GM19455 (cell line): ENCODE results near the gene ZNF263.
A peak's percentile ranks its signal among the peaks of the same experiment; 100 is the strongest.

ENCODE experiments used
- ATAC-seq: cut with Tn5 transposase; IDR thresholded peaks from one replicate; pipeline ENCODE4 v1.9.1; 2021; ENCODE audit not compliant: unreplicated experiment

ZNF263 gene

DNA sequence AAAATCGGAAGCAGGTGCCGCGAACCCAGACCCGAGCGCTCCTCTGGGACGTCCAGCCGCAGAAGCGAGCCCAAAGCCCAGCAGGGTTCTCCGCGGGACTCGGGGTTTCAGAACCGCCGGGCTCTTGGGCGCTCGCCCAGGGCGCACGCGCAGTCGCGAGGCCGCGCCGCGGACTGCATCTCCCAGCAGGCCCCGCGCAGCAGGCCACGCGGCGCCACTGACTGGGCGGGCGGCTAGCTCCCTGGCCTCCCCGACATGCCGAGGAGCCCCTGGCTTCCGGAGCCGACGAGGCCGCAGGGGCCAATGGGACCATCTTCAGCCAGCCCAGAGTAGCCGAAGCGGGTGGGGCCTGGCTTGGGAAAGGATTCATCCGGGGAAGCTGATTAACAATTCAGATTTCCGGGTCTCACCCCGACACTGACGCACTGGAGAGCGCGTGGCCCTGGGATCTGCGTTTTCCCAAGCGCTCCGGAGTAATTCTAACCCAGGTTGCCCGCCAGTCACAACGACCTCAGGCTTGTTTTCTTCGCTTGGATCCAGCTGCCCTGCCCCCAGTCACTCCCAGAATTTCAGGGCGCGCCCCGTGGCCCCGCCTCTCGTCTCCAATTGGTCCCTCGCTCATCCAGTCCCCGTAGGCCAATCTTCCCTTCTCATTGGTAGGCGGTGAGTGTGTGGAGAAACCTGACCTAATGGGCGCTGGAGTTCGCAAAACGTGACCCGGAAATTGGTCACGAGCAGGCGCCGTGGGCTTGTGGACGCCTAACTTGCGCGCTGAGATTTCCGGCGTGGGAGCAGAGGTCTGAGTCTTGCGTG lies at the start of gene ZNF263:
Gene ZNF263, plus strand, starts transcription at position 762 of the 813 bp plus-strand sequence. CDS start 328 bp downstream, outside the sequence.
- peak; percentile 83 for ATAC-seq

DNA sequence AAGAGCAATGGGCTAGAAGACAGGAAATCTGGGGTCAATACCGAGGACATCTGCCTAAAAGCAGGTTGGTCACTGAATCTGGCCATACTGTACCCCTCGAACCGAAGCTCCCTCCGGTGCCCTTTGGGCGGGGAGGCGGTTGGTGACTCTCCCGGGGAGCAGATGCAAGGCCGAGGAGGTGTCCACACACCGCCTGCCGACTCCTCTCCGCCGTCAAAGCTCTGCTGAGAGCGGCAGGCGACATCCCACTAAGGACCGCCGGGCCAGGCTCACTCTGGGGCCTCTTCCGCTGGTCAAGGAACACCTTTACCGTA lies 48.8 kb upstream of the ZNF263 start:
- ATAC-seq: no peak

DNA sequence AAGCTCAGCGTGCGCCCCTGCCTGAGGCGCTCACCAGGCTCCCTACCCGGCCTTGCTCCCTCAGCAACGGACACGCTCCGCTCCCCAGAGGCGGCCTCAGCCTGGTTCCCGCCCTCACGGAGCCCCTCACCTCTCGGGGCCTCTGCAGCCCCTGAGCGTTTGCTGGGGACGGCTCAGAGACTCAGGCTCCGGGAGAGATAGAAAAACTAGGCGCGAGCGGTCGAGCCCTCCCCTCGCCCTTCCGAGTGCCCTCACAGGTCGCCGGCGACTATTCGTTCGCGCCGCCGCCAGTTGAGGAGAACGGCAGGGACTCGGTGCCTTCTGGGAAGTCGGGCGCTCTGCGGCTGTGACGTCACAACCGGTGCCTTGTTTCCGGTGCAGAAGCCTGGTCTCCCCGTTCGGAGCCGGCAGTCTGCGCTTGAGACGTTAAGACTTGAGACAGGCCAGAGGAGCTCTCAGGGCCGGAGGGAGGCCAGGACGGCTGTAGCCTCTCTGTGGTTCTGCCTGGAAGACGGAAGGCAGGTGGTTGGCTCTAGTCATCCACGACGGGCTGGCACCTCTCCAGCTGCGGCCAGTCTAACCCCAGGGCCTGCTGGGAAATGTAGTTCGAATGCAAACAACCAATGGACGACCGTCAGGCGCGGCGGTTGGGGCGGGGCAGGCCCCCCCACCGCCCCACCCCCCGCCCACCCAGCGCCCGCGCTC lies 48.3 kb upstream of the ZNF263 start, which contains the start of gene ZNF200:
Gene ZNF200, minus strand, starts transcription at position 302 of the 705 bp plus-strand sequence. CDS start 1,403 bp downstream, outside the sequence.
- peak; percentile 97 for ATAC-seq

DNA sequence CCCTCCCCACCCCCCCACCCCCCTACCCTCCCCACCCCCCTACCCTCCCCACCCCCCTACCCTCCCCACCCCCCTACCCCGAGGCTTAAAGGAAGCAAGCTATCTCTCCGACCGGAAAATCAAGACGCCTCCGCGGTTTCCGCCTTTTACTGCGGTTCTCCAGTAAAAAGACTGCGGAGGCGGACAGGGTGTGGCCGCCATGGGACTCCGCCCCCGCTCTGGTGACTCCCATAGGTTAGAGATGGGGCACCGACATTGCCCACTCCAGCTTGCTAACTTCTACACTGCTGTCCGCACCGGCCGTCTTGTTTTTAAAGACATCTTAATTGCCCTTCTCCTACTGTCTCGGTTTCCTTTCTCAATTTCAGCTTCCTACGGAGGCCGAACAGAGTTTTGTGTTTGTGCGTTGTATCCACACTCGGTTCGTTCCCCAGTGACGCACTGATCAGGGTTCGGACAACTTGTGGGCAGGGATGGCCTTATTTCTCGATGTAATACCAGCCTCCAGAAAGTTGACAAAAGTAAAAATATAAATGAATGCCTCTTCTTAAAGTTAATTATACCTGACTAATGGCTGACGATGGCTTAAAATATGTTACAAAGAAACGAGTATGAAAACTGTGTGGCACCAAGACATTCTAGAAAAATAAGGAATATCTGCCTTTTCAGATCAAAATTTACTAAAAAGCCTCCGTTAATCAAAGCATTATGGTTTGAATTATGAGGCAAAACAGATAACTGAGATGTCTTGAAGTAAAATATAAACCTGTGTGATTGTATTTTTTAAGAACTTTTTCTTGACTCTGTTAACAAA lies 47.2 kb upstream of the ZNF263 start:
- no peak for ATAC-seq

DNA sequence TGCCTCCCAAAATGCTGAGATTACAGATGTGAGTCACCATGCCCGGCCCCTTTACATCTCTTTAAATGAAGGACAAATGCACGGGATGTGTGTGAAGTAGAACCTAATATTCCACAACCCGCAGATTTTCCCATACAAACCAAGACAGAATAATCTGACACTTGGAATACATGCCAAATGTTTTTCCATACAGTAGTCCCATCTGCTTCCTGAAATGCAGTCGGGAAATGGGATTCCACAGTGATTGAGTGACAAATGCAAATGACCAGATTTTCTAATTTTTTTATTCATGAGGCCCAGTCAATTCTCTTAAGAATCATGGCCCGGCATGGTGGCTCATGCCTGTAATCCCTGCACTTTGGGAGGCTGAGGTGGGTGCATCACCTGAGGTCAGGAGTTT lies 41.5 kb upstream of the ZNF263 start:
- no peak for ATAC-seq

DNA sequence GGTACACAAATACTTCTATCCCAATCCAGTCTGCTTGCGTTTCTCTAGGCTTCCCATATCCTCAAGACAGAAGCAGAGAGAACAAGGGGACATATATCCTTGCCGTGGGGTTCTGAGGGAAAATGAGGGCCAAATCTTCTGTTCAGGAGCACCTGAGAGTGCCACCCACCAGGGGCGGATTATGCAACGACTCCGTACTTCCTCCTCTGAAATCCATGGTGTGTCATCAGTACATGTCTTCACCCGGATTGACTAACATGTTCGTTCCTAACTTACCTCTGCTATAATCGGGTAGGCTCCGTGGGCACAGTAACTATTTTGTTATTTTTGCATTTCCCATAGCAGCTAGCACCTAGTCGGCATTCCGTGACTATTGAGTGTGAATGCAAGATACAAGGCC lies 40.6 kb upstream of the ZNF263 start:
- ATAC-seq: no peak

DNA sequence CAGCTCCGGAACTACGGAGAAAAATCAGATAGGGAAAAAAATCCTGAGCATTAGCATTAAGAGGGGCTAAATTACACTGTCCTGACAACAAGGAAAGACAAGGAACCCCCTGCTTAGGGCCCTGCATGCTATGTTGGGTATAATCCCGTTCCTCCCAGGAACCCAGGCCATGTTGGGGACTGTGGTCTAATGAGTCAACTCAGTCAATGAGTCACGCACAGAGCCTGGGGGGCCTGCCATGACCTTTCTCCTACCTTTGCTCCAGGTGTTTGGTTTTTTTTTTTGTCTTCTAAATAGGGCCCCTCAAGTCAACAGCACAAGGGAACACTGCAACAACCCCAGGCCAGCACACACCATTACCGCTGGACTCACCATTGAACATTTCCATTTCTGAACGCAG lies 39.4 kb upstream of the ZNF263 start:
- ATAC-seq: no peak

DNA sequence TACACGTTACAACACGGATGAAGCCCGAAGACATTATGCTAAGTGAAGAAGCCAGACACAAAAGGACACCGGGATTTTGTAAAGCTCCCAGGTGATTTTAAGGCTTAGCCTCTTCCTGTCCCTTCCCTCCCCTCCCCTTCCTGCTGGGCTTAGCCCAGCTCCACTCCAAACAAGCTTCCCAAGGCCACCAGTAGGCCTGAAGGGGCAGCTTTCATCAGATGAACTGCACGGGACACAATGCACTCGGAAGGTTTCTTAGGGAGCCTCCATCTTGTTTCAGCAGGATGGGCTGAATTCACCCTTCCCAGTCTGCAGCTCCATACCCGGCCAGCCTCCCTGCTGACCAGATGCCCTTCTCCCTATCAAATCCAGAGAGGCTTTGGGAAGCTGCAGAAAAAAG lies 37.3 kb upstream of the ZNF263 start:
- no peak for ATAC-seq

DNA sequence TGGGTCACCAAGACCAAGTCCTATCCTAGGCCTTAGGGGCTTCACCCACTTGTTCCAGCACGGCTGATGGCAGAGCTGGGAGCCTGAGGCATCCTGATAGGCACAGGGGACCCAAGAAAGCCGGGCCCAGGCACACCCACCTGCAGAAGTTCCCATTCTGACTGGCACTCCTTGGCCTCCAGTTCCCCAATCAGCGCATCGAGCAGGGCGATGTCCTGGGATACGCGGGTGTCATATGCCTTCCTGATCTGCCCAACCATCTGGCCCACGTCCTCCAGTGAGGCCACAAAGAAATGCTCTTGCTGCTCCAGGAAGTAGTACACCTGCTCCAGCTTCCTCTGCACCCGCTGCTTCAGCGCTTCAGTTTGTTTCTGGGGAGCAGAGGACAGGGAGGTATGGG lies 36.4 kb upstream of the ZNF263 start:
- ATAC-seq: no peak

DNA sequence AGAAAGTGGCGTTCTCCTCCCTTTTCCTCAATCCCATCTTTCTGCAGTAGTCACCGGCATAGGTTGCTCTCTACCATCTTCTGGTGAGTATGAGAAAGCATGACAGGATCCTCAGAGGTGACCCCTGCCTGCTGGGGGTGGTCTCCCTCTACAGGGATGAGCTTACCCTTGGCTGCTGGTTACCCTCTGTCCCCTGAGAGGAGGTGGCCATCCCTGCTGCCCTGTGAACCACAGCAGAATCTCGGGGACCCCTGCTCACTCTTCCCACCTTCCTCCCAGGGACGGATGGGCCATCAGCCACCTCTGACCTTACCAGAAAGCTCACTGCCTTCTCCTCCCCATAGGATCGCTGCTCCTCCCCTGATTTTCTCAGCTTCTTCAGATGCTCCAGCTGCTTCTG lies 34.7 kb upstream of the ZNF263 start:
- no peak for ATAC-seq

DNA sequence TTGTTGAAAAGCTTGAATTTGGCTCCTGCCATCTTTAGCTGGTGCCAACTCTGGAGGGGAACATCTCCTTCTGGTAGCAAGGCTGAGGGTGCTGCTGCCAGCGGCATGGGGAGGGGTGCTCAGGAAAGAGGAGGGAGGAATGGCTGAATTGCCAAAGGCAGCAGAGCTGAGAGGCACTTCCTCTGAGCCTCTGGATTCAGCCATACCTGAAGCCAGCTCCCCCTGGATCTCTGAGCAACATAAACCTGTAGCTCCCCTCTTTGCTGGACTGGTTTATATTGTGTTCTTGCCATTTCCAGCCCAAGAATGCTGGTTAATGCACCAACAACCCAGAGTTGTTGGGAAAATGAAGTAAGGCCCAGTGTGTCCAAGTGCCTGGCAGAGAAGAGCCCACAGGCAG lies 34.3 kb upstream of the ZNF263 start:
- ATAC-seq: no peak

DNA sequence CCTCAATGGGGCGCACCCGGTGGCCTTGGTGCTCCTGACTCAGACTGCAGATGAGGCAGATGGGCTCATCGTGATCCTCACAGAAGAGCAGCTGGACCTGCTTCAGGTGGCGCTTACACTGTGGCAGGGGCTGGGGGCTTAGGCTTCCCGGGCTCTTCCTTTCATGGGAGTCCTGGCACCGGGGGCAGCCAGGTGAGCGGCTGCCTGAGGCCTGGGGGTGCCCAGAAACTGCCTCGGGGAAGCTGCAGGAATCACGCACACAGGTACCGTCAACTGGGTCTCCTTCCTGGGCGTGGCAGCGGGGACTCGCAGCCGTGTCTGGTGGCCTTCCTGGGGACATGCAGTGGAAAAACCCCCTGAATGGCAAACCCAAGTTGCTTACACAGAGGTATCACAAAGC lies 33.8 kb upstream of the ZNF263 start:
- no peak for ATAC-seq

DNA sequence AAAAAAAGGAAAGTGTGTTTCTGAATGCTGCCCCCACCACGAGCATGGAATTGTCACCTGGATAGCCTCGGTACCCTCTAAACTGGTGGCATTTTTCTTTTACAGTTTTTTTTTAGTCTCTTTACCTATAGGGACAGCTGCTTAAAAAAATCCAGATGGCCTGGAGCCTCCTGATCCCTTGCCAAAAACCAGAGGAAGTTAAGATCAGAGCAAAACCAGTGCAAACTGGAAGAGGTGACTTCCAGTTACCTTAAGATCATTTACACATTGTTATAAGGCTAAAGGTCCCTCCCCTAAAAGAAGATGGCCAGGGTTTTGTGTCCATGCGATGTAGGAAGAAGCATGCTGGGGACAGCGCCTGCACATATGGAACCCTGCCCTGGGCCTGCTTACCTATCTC lies 30.3 kb upstream of the ZNF263 start:
- no peak for ATAC-seq

DNA sequence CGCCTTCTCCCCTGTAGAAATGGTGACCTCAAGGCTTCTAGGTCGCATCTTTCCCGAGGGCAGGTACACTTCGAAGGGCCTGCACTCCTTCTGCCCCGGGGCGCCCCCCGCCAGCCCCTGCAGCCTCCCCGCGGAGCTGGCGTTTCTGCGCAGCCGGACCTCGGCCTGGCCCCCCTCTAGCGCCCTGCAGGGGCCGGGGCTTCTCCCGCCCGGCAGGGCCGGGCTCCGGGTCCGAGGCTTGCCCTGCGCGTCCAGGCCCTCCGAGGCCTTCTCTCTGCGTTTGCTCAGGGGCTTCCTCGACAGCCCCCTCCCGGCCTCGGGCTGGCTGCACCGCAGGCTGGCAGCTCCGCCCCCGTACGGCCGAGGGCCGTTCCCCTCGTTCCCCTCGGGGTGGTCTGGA lies 29.0 kb upstream of the ZNF263 start:
- no peak for ATAC-seq

DNA sequence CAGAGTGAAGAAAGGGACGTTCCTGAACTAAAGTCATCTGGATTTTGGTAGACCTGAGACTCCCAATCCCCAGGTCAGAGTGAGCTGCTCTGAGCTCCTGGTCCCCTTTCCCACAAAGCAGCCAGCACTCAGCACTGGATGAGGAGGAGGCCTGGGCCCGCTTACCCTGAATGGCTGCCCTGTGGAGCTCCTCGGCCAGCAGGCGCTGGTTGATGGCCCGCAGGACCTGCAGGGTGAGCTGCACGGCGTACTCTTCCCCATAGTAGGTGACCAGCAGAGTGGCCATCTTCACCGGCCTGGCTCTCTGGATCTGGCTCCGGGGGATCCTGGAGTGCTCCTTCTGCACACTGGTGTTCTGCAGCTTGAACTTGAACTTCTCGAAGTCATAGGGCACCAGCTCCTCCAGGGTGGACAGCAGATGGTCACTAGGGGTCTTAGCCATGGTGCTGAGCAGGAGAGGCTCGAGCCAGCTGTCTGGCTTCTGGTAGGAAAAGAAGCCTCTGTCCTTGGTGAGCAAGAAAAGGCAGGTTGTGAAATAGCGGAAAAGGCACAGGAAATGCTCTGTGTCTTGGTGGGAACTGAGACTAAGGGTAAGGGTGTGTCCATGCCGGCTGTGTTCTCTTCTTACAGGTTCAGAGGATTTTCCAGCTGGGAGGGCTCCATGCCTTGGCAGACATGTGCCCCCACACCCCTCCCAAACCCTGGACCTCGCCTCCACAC lies 27.0 kb upstream of the ZNF263 start, which contains the start of gene MEFV:
Gene MEFV, minus strand, starts transcription at position 488 of the 720 bp plus-strand sequence. Its CDS starts 46 bp downstream, at position 442.
- ATAC-seq: no peak

DNA sequence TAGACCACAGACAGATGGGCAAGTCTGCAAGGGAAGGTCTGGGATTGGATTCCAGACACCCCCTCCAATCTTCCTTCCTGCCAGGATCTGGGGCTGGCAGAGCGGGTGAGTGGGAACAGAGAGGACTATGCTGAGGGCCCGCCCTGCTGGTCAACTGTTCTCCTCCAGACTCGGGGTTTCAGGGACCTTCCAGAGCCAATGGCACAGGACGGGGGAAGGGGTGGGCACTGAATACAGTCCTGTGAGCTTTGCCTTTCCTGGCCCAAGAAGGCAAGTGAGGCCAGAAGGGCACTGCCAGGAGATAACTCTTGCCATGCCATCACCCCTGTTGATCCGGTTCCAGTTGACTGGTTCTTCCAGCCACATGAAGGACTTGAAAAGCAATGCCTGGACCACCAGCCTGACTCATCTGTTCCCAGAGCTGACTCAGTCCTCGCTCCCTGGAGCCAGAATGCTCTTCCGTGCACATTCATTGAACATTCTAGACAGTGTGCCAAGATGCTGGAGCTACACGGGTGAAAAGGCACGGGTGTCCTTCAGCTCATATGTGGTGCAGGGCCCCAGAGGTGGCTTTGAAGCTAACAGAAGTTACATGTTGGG lies 26.3 kb upstream of the ZNF263 start:
- no peak for ATAC-seq

DNA sequence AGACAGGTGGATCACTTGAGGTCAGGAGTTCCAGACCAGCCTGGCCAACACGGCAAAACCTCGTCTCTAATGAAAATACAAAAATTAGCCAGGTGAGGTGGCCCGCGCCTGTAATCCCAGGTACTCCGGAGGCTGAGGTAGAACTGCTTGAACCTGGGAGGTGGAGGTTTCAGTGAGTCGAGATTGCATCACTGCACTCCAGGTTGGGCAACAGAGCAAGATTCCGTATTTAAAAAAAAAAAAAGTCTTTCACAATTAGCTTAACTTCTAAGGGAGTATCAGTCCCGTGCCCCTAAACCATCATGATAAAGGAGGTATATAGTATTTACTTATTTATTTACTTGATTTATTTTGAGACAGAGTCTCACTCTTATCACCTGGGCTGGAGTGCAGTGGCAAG lies 23.5 kb upstream of the ZNF263 start:
- ATAC-seq: no peak

DNA sequence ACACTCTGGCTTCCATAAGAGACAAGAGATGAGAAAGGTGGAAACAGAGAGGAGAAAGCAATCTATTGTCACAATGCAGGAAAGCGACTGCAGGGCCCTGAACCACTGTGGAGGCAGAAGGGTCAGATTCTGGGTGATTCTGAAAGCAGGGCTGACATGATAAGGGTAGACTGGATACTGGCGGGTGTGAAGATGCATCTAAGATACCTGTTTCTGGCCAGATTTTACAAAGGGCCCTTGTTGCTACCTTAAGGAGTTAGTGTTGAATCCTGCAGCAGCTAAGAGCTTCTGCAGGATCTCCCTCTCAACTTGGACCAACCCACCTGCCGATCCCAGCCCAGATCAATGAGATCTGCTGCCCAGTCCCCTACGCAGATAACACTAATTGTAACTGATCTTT lies 20.8 kb upstream of the ZNF263 start:
- no peak for ATAC-seq

DNA sequence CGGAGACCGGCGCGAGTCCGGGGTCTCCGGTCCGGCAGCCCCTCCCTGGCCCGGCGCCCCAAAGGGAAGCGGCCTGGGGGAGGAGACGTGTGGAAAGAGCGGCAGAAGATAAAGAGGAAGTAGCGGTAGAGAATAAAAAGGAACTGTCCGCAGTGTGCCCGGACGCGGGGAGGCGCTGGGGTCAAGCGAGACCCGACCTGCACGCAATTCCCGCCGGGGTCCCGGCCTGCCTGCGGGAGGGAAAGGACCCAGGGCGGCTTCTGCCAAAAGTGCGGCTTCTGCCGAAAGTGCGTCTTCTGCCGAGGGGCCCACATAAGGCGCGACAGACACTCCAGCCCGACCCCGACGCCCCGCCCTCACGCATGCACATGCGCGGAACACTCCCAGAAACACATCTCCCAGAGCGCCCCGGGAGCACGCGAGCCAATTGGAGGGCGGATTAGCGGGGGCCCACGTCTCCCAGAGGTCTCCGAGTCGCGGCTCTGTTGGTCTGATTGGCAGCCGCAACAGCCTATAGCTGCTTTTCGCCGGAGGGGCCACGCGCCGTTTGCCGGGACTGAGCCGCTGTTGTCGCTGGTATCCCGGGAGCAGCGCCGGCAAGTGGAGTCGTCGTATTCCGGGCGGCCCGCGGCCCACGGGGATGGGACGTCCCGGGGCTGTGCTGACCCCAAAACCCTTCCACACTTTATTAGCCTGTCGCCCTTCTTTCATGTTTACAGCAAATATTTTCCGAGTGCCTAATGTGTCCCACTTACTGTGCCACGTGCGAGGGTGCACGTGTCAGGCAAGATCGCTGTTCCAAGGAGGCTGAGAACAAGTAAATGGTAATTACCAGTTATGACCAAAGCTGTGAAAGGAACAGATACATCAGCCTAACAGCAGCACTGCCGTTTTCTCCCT lies 18.9 kb upstream of the ZNF263 start:
- ATAC-seq: peak; percentile 86
